ENCODE data around the gene ADARB2.

Gene ADARB2

DNA sequence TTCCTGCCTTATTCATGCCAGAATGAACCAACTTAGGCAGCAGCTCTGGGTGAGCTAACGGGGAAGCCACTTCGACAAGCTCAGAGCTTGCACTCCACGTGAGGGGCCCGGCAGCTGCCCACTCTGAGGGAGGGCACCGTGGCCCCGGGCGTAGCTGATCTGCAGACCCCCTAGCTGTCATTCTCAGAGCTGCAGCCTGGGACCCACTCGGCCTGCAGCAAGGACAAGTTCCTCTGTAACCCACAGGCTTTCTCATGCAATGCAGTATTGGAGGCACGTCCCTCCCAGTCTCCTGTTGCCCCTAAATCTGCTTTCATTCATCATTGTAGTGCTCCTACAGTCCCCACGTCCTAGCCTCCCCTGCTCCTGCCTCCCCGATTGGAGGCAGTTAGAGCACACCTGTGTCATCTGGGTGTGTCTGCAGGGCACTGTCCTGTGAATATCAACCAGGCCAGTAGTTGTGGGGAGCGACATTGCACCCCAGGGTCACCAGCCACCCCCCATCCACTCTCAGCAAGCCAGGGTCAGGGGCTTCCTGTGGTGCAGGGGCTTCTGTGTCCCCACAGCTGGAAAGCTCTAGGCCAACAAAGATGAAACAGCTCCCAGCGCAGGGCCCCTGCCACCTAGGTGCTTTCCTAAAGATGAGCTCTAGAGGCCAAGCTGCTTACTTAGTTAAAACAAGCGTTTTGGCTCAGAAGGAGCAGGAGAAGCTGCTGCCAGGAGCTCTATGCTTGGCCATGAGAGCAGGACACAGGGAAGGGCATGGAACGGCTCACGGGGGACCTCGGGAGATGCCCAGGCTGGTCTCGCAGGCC is 333.6 kb downstream of the ADARB2 start:
- ChIA-PET POLR2A (no interaction called here), CTCF (interaction anchor here (0.6 to 1.6 kb wide), 4 partner anchors 18 to 449 kb away, joined by 3 to 7 read pairs (median 4); no protein-coding TSS in a partner anchor)
- no peak overlapping the region for H3K4me3 ChIP-seq (ENCODE audit: low read depth, low read length)
- no peak for TF ChIP-seq ZNF18 (tag by site-specific recombination; IDR thresholded peaks at IDR 0.05)
- no peaks in the 10 kb centered on the region for H3K4me1 ChIP-seq (ENCODE audit: control insufficient read depth, insufficient read depth, low read length)
- no peaks in the 10 kb centered on the region for H3K9me3 ChIP-seq (ENCODE audit: control insufficient read depth, insufficient read depth, low read depth, low read length)
- no peaks in the 10 kb centered on the region for H3K36me3 ChIP-seq (ENCODE audit: control insufficient read depth in 2 of 2, insufficient read depth in 1 of 2, low read length in 2 of 2)
- no peak overlapping the region for H3K27ac ChIP-seq (ENCODE audit: extremely low read depth, low read depth, low read length)

- H3K36me3 ChIP-seq (ENCODE audit: control insufficient read depth in 2 of 2, insufficient read depth in 1 of 2, low read length in 2 of 2), result no peaks in the 10 kb centered on the region
- TF ChIP-seq ZEB2 (tag by site-specific recombination; IDR thresholded peaks at IDR 0.05) (no peak), GFI1B (tag by site-specific recombination; IDR thresholded peaks at IDR 0.05) (no peak), YY2 (tag by site-specific recombination; IDR thresholded peaks at IDR 0.05) (no peak), ZNF426 (tag by site-specific recombination; IDR thresholded peaks at IDR 0.05) (no peak), BCL11A (tag by site-specific recombination; IDR thresholded peaks at IDR 0.05; ENCODE audit: low read depth) (no peak), ZNF175 (tag by site-specific recombination; IDR thresholded peaks at IDR 0.05) (no peak), YY1 (tag by site-specific recombination; IDR thresholded peaks at IDR 0.05) (no peak), ZNF548 (tag by site-specific recombination; IDR thresholded peaks at IDR 0.05) (no peak), ZNF639 (tag by site-specific recombination; IDR thresholded peaks at IDR 0.05) (no peak), ZNF488 (tag by site-specific recombination; IDR thresholded peaks at IDR 0.05) (no peak)
- TF ChIP-seq, protein P1, sequence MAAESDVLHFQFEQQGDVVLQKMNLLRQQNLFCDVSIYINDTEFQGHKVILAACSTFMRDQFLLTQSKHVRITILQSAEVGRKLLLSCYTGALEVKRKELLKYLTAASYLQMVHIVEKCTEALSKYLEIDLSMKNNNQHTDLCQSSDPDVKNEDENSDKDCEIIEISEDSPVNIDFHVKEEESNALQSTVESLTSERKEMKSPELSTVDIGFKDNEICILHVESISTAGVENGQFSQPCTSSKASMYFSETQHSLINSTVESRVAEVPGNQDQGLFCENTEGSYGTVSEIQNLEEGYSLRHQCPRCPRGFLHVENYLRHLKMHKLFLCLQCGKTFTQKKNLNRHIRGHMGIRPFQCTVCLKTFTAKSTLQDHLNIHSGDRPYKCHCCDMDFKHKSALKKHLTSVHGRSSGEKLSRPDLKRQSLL (tag by site-specific recombination; IDR thresholded peaks at IDR 0.05), result no peak
- H3K9me3 ChIP-seq (ENCODE audit: control insufficient read depth, insufficient read depth, low read depth, low read length), result no peaks in the 10 kb centered on the region
- no peaks in the 10 kb centered on the region for H3K4me1 ChIP-seq (ENCODE audit: control insufficient read depth, insufficient read depth, low read length)
- no peak overlapping the region for H3K4me3 ChIP-seq (ENCODE audit: low read depth, low read length)
- ChIA-PET CTCF (interaction anchor here (0.6 to 1.3 kb wide), 3 partner anchors 18 to 448 kb away, joined by 3 to 4 read pairs (median 3); no protein-coding TSS in a partner anchor), POLR2A (no interaction called here)
- H3K27ac ChIP-seq (ENCODE audit: extremely low read depth, low read depth, low read length), result no peak overlapping the region
Observed at GRCh38 chr10:1402816-1403507, 334.4 kb downstream of the ADARB2 start.

- ChIA-PET POLR2A (no interaction called here), CTCF (interaction anchor here (1.1 to 1.3 kb wide), 2 partner anchors 19 to 33 kb away, joined by 3 to 4 read pairs; no protein-coding TSS in a partner anchor)
- Histone ChIP-seq H3K4me3 (ENCODE audit: low read depth, low read length) (no peak overlapping the region), H3K36me3 (ENCODE audit: control insufficient read depth in 2 of 2, insufficient read depth in 1 of 2, low read length in 2 of 2) (no peaks in the 10 kb centered on the region), H3K27ac (ENCODE audit: extremely low read depth, low read depth, low read length) (no peak overlapping the region), H3K4me1 (ENCODE audit: control insufficient read depth, insufficient read depth, low read length) (no peaks in the 10 kb centered on the region), H3K9me3 (ENCODE audit: control insufficient read depth, insufficient read depth, low read depth, low read length) (no peaks in the 10 kb centered on the region)
- TF ChIP-seq ZNF747 (tag by site-specific recombination; IDR thresholded peaks at IDR 0.05), result no peak
- TF ChIP-seq ZBTB26 (tag by site-specific recombination; optimal IDR thresholded peaks at IDR 0.05), result no peak
- no peak for TF ChIP-seq ZNF350 (tag by site-specific recombination; IDR thresholded peaks at IDR 0.05)
- TF ChIP-seq ZNF626 (tag by site-specific recombination; IDR thresholded peaks at IDR 0.05), result no peak
- TF ChIP-seq ZBTB10 (tag by site-specific recombination; IDR thresholded peaks at IDR 0.05), result no peak
- no peak for TF ChIP-seq YY1 (tag by site-specific recombination; IDR thresholded peaks at IDR 0.05)
- no peak for TF ChIP-seq OVOL3 (tag by site-specific recombination; IDR thresholded peaks at IDR 0.05)
- TF ChIP-seq ZFP41 (tag by site-specific recombination; IDR thresholded peaks at IDR 0.05; ENCODE audit: borderline replicate concordance), result no peak
- no peak for TF ChIP-seq ZNF548 (tag by site-specific recombination; IDR thresholded peaks at IDR 0.05)
Observed at GRCh38 chr10:1402016-1402770, 335.1 kb downstream of the ADARB2 start.
